Spleen (tissue), 11 donors: Measurements from ENCODE around the gene GPAM. TPM values are rescaled to one million over a fixed set of nuclear protein-coding genes. Genes with fewer than 3 reads are reported as not detected.

Experiments
- DNase-seq: peaks from one replicate; pipeline ENCODE4 v3.0.0-alpha.2; 2020
- H3K27ac ChIP-seq, 8 donors: fragments of 200-600 bp; sonication (generic) in 7 of 8; 1 replicate in 4 of 8; 2 replicates in 4 of 8; pipeline versions ENCODE4 v1.5.0 to v1.8.0; 2016 to 2021; ENCODE audit warnings: inconsistent platforms in 4 of 8, mild to moderate bottlenecking in 4 of 8, moderate library complexity in 1 of 8
- H3K27me3 ChIP-seq, 7 donors: fragments of 200-600 bp; sonication (generic) in 6 of 7; replicated peaks in 1 of 7; 1 replicate in 4 of 7; 2 replicates in 3 of 7; pipeline versions ENCODE4 v1.5.0 to v1.8.0; 2016 to 2021; ENCODE audit warnings: inconsistent platforms in 3 of 7, mild to moderate bottlenecking in 1 of 7
- H3K36me3 ChIP-seq, 6 donors: fragments of 200-600 bp; sonication (generic) in 5 of 6; 1 replicate in 4 of 6; 2 replicates in 2 of 6; pipeline versions ENCODE4 v1.5.0 to v1.8.0; 2016 to 2021; ENCODE audit warnings: inconsistent platforms in 2 of 6
- H3K4me1 ChIP-seq, 6 donors: fragments of 200-600 bp; sonication (generic) in 5 of 6; 1 replicate in 3 of 6; 2 replicates in 3 of 6; pipeline versions ENCODE4 v1.5.0 to v1.8.0; 2016 to 2021; ENCODE audit warnings: inconsistent platforms in 3 of 6
- H3K4me3 ChIP-seq, 8 donors: fragments of 200-600 bp; sonication (generic) in 7 of 8; 1 replicate in 4 of 8; 2 replicates in 4 of 8; pipeline versions ENCODE4 v1.5.0 to v1.8.0; 2016 to 2021; ENCODE audit warnings: inconsistent platforms in 4 of 8, mild to moderate bottlenecking in 4 of 8, moderate library complexity in 2 of 8
- H3K9me3 ChIP-seq, 8 donors: fragments of 200-600 bp; sonication (generic) in 7 of 8; 1 replicate in 4 of 8; 2 replicates in 4 of 8; pipeline versions ENCODE4 v1.5.0 to v1.8.0; 2016 to 2021; ENCODE audit warnings: inconsistent platforms in 4 of 8
- POLR2A ChIP-seq, 3 donors: fragments of 450-650 bp; IDR thresholded peaks; one replicate each; pipeline ENCODE4 v1.5.1; 2017; ENCODE audit warnings: antibody characterized with exemption in 3 of 3, mild to moderate bottlenecking in 1 of 3
- POLR2AphosphoS5 ChIP-seq, 3 donors: sonication (generic); formaldehyde crosslinking; IDR thresholded peaks; one replicate each; pipeline ENCODE4 v1.5.1; 2017; ENCODE audit warnings: antibody characterized with exemption in 3 of 3
- WGBS, 5 donors: extraction: QIAGEN DNeasy Blood & Tissue Kit in 3 of 5; methylation state at CpG; one replicate each; pipeline versions ENCODE4 v1.1.5 to v1.1.7; 2013 to 2018; 5-methylcytosine and 5-hydroxymethylcytosine counted together
- intact Hi-C: fragments of 100-400 bp; cut with DNase I; formaldehyde crosslinking; loops from one replicate; pipeline ENCODE4 v1.15.0; 2023; ENCODE audit warnings: low total_unique reads
- polyA plus RNA-seq, 3 donors: library from polyadenylated mRNA; stranded (reverse); fragments of 200-250 nt; gene quantifications; one replicate each; pipeline ENCODE4 v1.2.1, GENCODE V29; 2013
- total RNA-seq, 7 donors: library from RNA; depleted of rRNA in 3 of 7; stranded (reverse); fragments of >200 nt in 3 of 7; fragmentation: NEBNext Ultra II Directional in 4 of 7; extraction: Animal tissue kit (Norgen Biotek cat#: 25700) in 4 of 7; gene quantifications; one replicate each; pipeline versions ENCODE4 v1.1.0 to v1.2.1, GENCODE V29; 2016 to 2021
- TF ChIP-seq, protein P1 (sequence below), 11 experiments: fragments of 200-600 bp in 7 of 11; fragments of 450-650 bp in 4 of 11; sonication (generic) in 4 of 11; IDR thresholded peaks in 8 of 11; conservative IDR thresholded peaks in 3 of 11; 1 replicate in 7 of 11; 2 replicates in 4 of 11; pipeline versions ENCODE4 v1.4.0 to v1.8.0; 2016 to 2021; ENCODE audit warnings: antibody characterized with exemption in 11 of 11, inconsistent platforms in 4 of 11, mild to moderate bottlenecking in 1 of 11
- donor health status: healthy with polysubstance abuse.
- donor health status: DM: no; HTN: no; CAD: no; lungs with moderate emphysema.
- donor health status: DM: no; HTN: no; CAD: no.
- donor health status: Bipolar disorder and iron deficiency.
- donor health status: healthy.
- donor health status: DM: no; HTN: no; CAD: no.
- donor health status: DM: yes; HTN: yes; CAD: no.

GPAM gene
- total and polyA plus RNA-seq, 10 donors: 2.6 to 15.0 (median 6.5) TPM

DNA sequence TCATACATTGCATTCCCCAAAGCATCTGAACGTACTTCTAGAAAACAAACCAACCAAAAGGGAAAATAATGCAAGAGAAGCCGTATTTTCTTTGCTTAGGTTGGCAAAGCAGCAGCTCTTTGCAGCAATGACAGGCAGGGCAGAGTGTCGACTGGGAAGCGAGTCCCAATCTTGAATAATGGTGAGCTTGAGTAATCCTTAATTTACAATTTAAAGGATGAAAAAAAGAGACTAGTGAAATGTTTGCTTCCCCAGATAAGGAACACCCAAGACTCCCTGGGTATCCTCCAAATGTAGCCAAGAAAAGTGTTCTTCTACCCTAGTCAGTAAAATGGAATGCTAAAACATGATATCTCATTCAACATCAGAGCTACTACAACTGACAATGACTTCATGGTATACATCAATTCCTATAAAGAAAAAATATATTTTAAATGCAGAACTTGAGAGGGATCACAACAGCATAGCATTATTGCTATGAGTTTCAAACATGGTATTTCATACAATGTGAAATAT, 32.0 kb downstream of the GPAM start:
- Histone ChIP-seq H3K4me3 (no peak overlapping the region), H3K36me3 (peaks cover 0 to 90% (median 44%) of the 10 kb centered on the region in 6 donors), H3K9me3 (no peaks in the 10 kb centered on the region), H3K27ac (no peak overlapping the region), H3K27me3 (no peaks in the 10 kb centered on the region), H3K4me1 (no peaks in the 10 kb centered on the region)
- TF ChIP-seq POLR2A (IDR thresholded peaks at IDR 0.05) (no peak), POLR2AphosphoS5 (IDR thresholded peaks at IDR 0.05) (no peak)
- TF ChIP-seq, protein P1, sequence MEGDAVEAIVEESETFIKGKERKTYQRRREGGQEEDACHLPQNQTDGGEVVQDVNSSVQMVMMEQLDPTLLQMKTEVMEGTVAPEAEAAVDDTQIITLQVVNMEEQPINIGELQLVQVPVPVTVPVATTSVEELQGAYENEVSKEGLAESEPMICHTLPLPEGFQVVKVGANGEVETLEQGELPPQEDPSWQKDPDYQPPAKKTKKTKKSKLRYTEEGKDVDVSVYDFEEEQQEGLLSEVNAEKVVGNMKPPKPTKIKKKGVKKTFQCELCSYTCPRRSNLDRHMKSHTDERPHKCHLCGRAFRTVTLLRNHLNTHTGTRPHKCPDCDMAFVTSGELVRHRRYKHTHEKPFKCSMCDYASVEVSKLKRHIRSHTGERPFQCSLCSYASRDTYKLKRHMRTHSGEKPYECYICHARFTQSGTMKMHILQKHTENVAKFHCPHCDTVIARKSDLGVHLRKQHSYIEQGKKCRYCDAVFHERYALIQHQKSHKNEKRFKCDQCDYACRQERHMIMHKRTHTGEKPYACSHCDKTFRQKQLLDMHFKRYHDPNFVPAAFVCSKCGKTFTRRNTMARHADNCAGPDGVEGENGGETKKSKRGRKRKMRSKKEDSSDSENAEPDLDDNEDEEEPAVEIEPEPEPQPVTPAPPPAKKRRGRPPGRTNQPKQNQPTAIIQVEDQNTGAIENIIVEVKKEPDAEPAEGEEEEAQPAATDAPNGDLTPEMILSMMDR (IDR thresholded peaks at IDR 0.05 in 8 of 11, conservative IDR thresholded peaks at IDR 0.05 in 3 of 11): no peak
- 95 to 99% (median 97%) methylated on average over 4 of the region's 4 CpGs for WGBS, 5 donors
- intact Hi-C loops: no loop called here
- no peak for DNase-seq

DNA sequence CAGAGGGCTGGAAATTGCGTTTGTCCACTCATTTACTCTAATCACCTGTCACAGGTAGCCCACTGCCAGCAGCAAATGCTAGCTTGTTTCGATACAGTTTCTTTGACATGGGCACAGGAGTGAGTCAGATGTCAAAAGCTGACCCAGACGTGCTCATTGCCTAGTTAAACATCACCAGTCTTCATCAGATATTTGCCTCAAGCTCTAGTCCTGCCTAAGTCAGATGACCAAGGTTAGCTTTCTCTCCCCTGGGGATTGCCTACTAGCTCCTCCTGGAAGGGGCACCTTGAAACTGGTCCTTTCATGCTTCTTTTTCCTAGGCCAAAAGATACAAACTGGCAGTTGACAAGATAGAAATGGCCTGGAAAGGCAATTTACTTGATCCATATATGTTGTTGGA, 35.2 kb downstream of the GPAM start:
- H3K36me3 ChIP-seq: peaks cover 0 to 78% (median 15%) of the 10 kb centered on the region in 6 donors
- TF ChIP-seq POLR2A (IDR thresholded peaks at IDR 0.05) (no peak), POLR2AphosphoS5 (IDR thresholded peaks at IDR 0.05) (no peak)
- TF ChIP-seq, protein P1 (IDR thresholded peaks at IDR 0.05 in 8 of 11, conservative IDR thresholded peaks at IDR 0.05 in 3 of 11): no peak
- H3K27me3 ChIP-seq: no peaks in the 10 kb centered on the region
- H3K27ac ChIP-seq: no peak overlapping the region
- intact Hi-C loops: no loop called here
- no peaks in the 10 kb centered on the region for H3K4me1 ChIP-seq
- H3K4me3 ChIP-seq: no peak overlapping the region
- 88 to 95% (median 91%) methylated on average over 3 of the region's 3 CpGs for WGBS, 5 donors
- no peak for DNase-seq
- H3K9me3 ChIP-seq: no peaks in the 10 kb centered on the region

DNA sequence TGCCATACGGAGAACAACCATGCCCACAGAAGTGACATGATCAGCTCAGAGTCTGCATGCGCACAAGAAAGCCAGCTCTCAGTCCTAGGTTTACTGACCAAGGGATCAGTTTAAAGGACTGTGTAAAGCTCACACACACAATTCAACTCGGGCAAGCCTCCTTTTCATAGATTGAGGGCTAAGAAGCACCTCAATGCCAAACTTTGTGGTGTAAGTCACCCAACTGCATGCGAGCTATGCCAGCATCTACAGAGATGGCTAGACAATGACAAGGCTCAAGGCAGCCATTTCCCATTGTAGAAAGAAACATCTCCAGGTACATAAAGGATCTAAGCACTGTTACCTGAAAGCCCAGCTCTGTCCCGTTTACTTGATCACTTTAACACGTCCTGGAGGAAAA, 36.8 kb downstream of the GPAM start:
- no peak overlapping the region for H3K4me3 ChIP-seq
- intact Hi-C loops: no loop called here

DNA sequence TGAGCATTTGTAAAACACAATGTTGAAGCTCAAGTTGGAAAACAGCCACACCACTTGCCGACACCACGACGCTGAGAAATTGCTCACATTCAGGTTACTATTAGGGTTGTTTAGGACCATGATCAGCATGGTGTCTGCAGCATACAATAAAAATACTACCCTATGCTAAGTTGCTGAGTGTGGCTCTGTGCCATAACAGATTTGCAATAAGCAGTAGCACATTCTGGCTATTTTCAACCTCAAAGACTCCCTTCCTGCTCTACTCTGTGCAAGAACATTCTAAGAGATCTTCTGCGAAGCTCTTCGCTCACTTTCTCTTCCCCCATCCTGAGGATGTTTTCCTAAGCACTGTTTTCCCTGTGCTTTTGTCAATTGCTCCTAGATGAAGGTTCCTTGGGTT, 38.3 kb downstream of the GPAM start:
- Histone ChIP-seq H3K9me3 (no peaks in the 10 kb centered on the region), H3K27me3 (no peaks in the 10 kb centered on the region), H3K4me1 (peaks cover 0 to 2% (median 0%) of the 10 kb centered on the region in 6 donors), H3K4me3 (no peak overlapping the region), H3K27ac (no peak overlapping the region), H3K36me3 (peaks cover 0 to 61% (median 0%) of the 10 kb centered on the region in 6 donors)
- TF ChIP-seq POLR2A (IDR thresholded peaks at IDR 0.05) (no peak), POLR2AphosphoS5 (IDR thresholded peaks at IDR 0.05) (no peak)
- TF ChIP-seq, protein P1 (IDR thresholded peaks at IDR 0.05 in 8 of 11, conservative IDR thresholded peaks at IDR 0.05 in 3 of 11): no peak
- DNase-seq: no peak
- 91 to 98% (median 94%) methylated on average over 5 of the region's 5 CpGs for WGBS, 5 donors
- intact Hi-C loops: no loop called here

More for the DNA sequence above, 36.8 kb downstream of the GPAM start:
- Histone ChIP-seq H3K9me3 (no peaks in the 10 kb centered on the region), H3K27me3 (no peaks in the 10 kb centered on the region), H3K36me3 (peaks cover 0 to 77% (median 5%) of the 10 kb centered on the region in 6 donors), H3K27ac (no peak overlapping the region), H3K4me1 (no peaks in the 10 kb centered on the region)
- TF ChIP-seq POLR2A (IDR thresholded peaks at IDR 0.05): no peak
- TF ChIP-seq, protein P1 (IDR thresholded peaks at IDR 0.05 in 8 of 11, conservative IDR thresholded peaks at IDR 0.05 in 3 of 11): no peak
- TF ChIP-seq POLR2AphosphoS5 (IDR thresholded peaks at IDR 0.05): no peak
- DNase-seq: no peak
- 81 to 92% (median 86%) methylated on average over 6 of the region's 6 CpGs for WGBS, 5 donors
